Mucosa of stomach (tissue), 1 donor: ENCODE data around the gene NSDHL.

Experiments used
- H3K27me3 ChIP-seq: one replicate; pipeline ENCODE4 v1.7.0; 2013; ENCODE audit warnings: mild to moderate bottlenecking, low read length; ENCODE audit not compliant: control insufficient read depth, insufficient read depth
- H3K36me3 ChIP-seq: one replicate; pipeline ENCODE4 v1.7.0; 2013; ENCODE audit warnings: low read length; ENCODE audit not compliant: control insufficient read depth, insufficient read depth
- H3K4me1 ChIP-seq: one replicate; pipeline ENCODE4 v1.7.0; 2013; ENCODE audit warnings: mild to moderate bottlenecking, low read length; ENCODE audit not compliant: control insufficient read depth, insufficient read depth
- H3K4me3 ChIP-seq: one replicate; pipeline ENCODE4 v1.7.0; 2013; ENCODE audit warnings: low read length
- H3K9ac ChIP-seq: one replicate; pipeline ENCODE4 v1.7.0; 2013; ENCODE audit warnings: mild to moderate bottlenecking, low read length, moderate library complexity
- H3K9me3 ChIP-seq: one replicate; pipeline ENCODE4 v1.7.0; 2013; ENCODE audit warnings: mild to moderate bottlenecking, low read length, moderate library complexity; ENCODE audit not compliant: control insufficient read depth
- donor health status: Pancreatic carcinoma.

NSDHL gene

GRCh38 chrX:152912106-152912505, 81.2 kb downstream of the NSDHL start:
- Histone ChIP-seq H3K4me1 (no peaks in the 10 kb centered on the region), H3K9ac (no peak overlapping the region), H3K36me3 (no peaks in the 10 kb centered on the region), H3K9me3 (no peaks in the 10 kb centered on the region), H3K27me3 (no peaks in the 10 kb centered on the region), H3K4me3 (no peak overlapping the region)

- no peaks in the 10 kb centered on the region for H3K9me3 ChIP-seq
- H3K36me3 ChIP-seq: no peaks in the 10 kb centered on the region
- H3K4me1 ChIP-seq: no peaks in the 10 kb centered on the region
- no peak overlapping the region for H3K4me3 ChIP-seq
- no peak overlapping the region for H3K9ac ChIP-seq
- H3K27me3 ChIP-seq: no peaks in the 10 kb centered on the region
These were observed 81.8 kb downstream of the NSDHL start for GRCh38 chrX:152912641-152913040.

- Histone ChIP-seq H3K9ac (no peak overlapping the region), H3K4me1 (no peaks in the 10 kb centered on the region), H3K9me3 (no peaks in the 10 kb centered on the region), H3K27me3 (no peaks in the 10 kb centered on the region), H3K4me3 (no peak overlapping the region), H3K36me3 (no peaks in the 10 kb centered on the region)
These were observed 82.5 kb downstream of the NSDHL start for GRCh38 chrX:152913346-152913745.

- Histone ChIP-seq H3K27me3 (no peaks in the 10 kb centered on the region), H3K9ac (no peak overlapping the region), H3K4me3 (no peak overlapping the region), H3K4me1 (no peaks in the 10 kb centered on the region), H3K9me3 (no peaks in the 10 kb centered on the region), H3K36me3 (no peaks in the 10 kb centered on the region)
These were observed 83.0 kb downstream of the NSDHL start for GRCh38 chrX:152913910-152914309.

GRCh38 chrX:152915541-152916241, 84.8 kb downstream of the NSDHL start:
- no peaks in the 10 kb centered on the region for H3K27me3 ChIP-seq
- H3K9ac ChIP-seq: no peak overlapping the region
- no peak overlapping the region for H3K4me3 ChIP-seq
- H3K9me3 ChIP-seq: no peaks in the 10 kb centered on the region
- no peaks in the 10 kb centered on the region for H3K36me3 ChIP-seq
- H3K4me1 ChIP-seq: no peaks in the 10 kb centered on the region

GRCh38 chrX:152917656-152918579, 87.1 kb downstream of the NSDHL start:
- H3K4me3 ChIP-seq: no peak overlapping the region
- H3K9ac ChIP-seq: no peak overlapping the region
- H3K36me3 ChIP-seq: no peaks in the 10 kb centered on the region
- H3K4me1 ChIP-seq: no peaks in the 10 kb centered on the region
- H3K9me3 ChIP-seq: no peaks in the 10 kb centered on the region
- H3K27me3 ChIP-seq: no peaks in the 10 kb centered on the region

- H3K4me3 ChIP-seq: no peak overlapping the region
- no peak overlapping the region for H3K9ac ChIP-seq
- no peaks in the 10 kb centered on the region for H3K4me1 ChIP-seq
- H3K27me3 ChIP-seq: no peaks in the 10 kb centered on the region
- no peaks in the 10 kb centered on the region for H3K9me3 ChIP-seq
- no peaks in the 10 kb centered on the region for H3K36me3 ChIP-seq
These were observed 87.8 kb downstream of the NSDHL start for GRCh38 chrX:152918707-152919106.
